Astrocyte of the spinal cord (primary cell): Measurements from ENCODE around the gene RGPD3.

ENCODE experiments used
- DNase-seq: peaks from one replicate; pipeline ENCODE4 v3.0.0; 2011; ENCODE audit warnings: low read depth, low spot score
- H3K4me3 ChIP-seq: 2 replicates; pipeline ENCODE4 v1.5.1; 2011; ENCODE audit warnings: low read depth, mild to moderate bottlenecking, low read length, moderate library complexity
- CTCF ChIP-seq: IDR thresholded peaks from 2 replicates; pipeline ENCODE4 v1.5.1; 2012; ENCODE audit warnings: low read depth, mild to moderate bottlenecking, low read length, inconsistent platforms
- in situ Hi-C: cut with HindIII; loops from 2 replicates; pipeline ENCODE4 v1.10.0; 2017; ENCODE audit warnings: low sequenced_read_pairs

The RGPD3 gene

GRCh38 chr2:106341666-106342065 is 126.5 kb downstream of the RGPD3 start:
- TF ChIP-seq CTCF: no peak
- no peak for DNase-seq
- in situ Hi-C loops: no loop called here
- H3K4me3 ChIP-seq: no peak overlapping the region
